CD14-positive monocyte (primary cell): Measurements from ENCODE around the gene FAM13A. TPM values are rescaled to one million over a fixed set of nuclear protein-coding genes. Genes with fewer than 3 reads are reported as not detected.

ENCODE experiments used
- DNase-seq, 3 donors: peaks; one replicate each; pipeline ENCODE4 v3.0.0-alpha.2; 2011 to 2022
- H2AFZ ChIP-seq: 2 replicates; pipeline ENCODE4 v1.6.0; 2012; ENCODE audit warnings: mild to moderate bottlenecking, low read depth, low read length, inconsistent platforms; ENCODE audit not compliant: insufficient read depth, poor library complexity, severe bottlenecking
- H3K27ac ChIP-seq, 2 donors: 1 replicate in 1 of 2; 2 replicates in 1 of 2; pipeline ENCODE4 v1.5.1; 2012 to 2013; ENCODE audit warnings: low read length in 2 of 2, control low read depth in 1 of 2, inconsistent platforms in 1 of 2, low read depth in 1 of 2, mild to moderate bottlenecking in 1 of 2
- H3K27me3 ChIP-seq, 2 donors: one replicate each; pipeline versions ENCODE4 v1.6.0 to v1.6.1; 2011 to 2013; ENCODE audit warnings: low read length in 2 of 2; ENCODE audit not compliant: control insufficient read depth in 2 of 2, insufficient read depth in 2 of 2
- H3K36me3 ChIP-seq, 2 donors: replicated peaks in 1 of 2; 1 replicate in 1 of 2; 2 replicates in 1 of 2; pipeline versions ENCODE4 v1.5.1 to v1.6.1; 2012 to 2013; ENCODE audit warnings: low read length in 2 of 2, control low read depth in 1 of 2, inconsistent platforms in 1 of 2, mild to moderate bottlenecking in 1 of 2; ENCODE audit not compliant: insufficient read depth in 2 of 2, control insufficient read depth in 1 of 2
- H3K4me1 ChIP-seq, 2 donors: 1 replicate in 1 of 2; 2 replicates in 1 of 2; pipeline versions ENCODE4 v1.5.1 to v1.6.1; 2012 to 2013; ENCODE audit warnings: low read length in 2 of 2, control low read depth in 1 of 2, inconsistent platforms in 1 of 2, mild to moderate bottlenecking in 1 of 2, moderate library complexity in 1 of 2; ENCODE audit not compliant: insufficient read depth in 2 of 2, control insufficient read depth in 1 of 2
- H3K4me2 ChIP-seq: replicated peaks from 2 replicates; pipeline ENCODE3; 2012; ENCODE audit warnings: low read length, moderate library complexity, mild to moderate bottlenecking; ENCODE audit not compliant: poor library complexity, severe bottlenecking; ENCODE audit errors: extremely low read depth
- H3K4me3 ChIP-seq, 3 experiments: fragments of 200-600 bp in 1 of 3; sonication (generic) in 1 of 3; replicated peaks in 1 of 3; 1 replicate in 2 of 3; 2 replicates in 1 of 3; pipeline ENCODE4 v1.5.1; 2011 to 2013; ENCODE audit warnings: low read length in 3 of 3, mild to moderate bottlenecking in 3 of 3, control low read depth in 2 of 3, low read depth in 2 of 3, inconsistent platforms in 1 of 3, moderate library complexity in 1 of 3
- H3K79me2 ChIP-seq: 2 replicates; pipeline ENCODE4 v1.6.0; 2012; ENCODE audit warnings: mild to moderate bottlenecking, control low read depth, inconsistent platforms, low read length, moderate library complexity; ENCODE audit not compliant: insufficient read depth
- H3K9ac ChIP-seq: 2 replicates; pipeline ENCODE4 v1.6.0; 2017; ENCODE audit warnings: low read length, mild to moderate bottlenecking; ENCODE audit not compliant: insufficient read depth, poor library complexity, severe bottlenecking
- H3K9me3 ChIP-seq, 2 donors: replicated peaks in 1 of 2; 1 replicate in 1 of 2; 2 replicates in 1 of 2; pipeline versions ENCODE4 v1.5.1 to v1.6.1; 2012 to 2013; ENCODE audit warnings: low read length in 2 of 2, control low read depth in 1 of 2; ENCODE audit not compliant: control insufficient read depth in 1 of 2, insufficient read depth in 1 of 2
- H4K20me1 ChIP-seq: 2 replicates; pipeline ENCODE4 v1.6.0; 2012; ENCODE audit warnings: mild to moderate bottlenecking, low read length, control low read depth, moderate library complexity; ENCODE audit not compliant: insufficient read depth
- H3K27ac Mint-ChIP-seq, 7 donors: one replicate each; pipeline ENCODE4 v1.8.0; 2020; ENCODE audit warnings: mild to moderate bottlenecking in 7 of 7, mixed read lengths in 7 of 7, moderate library complexity in 6 of 7, inconsistent platforms in 2 of 7
- H3K27me3 Mint-ChIP-seq, 3 donors: one replicate each; pipeline ENCODE4 v1.8.0; 2021 to 2022; ENCODE audit warnings: low read depth in 3 of 3, mild to moderate bottlenecking in 3 of 3, mixed read lengths in 3 of 3, moderate library complexity in 3 of 3, inconsistent platforms in 1 of 3
- H3K36me3 Mint-ChIP-seq, 2 donors: one replicate each; pipeline ENCODE4 v1.8.0; 2020; ENCODE audit warnings: mixed read lengths in 2 of 2, inconsistent platforms in 1 of 2, mild to moderate bottlenecking in 1 of 2
- H3K4me1 Mint-ChIP-seq: one replicate; pipeline ENCODE4 v1.8.0; 2020; ENCODE audit warnings: mild to moderate bottlenecking, mixed read lengths
- H3K4me3 Mint-ChIP-seq, 2 donors: one replicate each; pipeline ENCODE4 v1.8.0; 2020; ENCODE audit warnings: mild to moderate bottlenecking in 2 of 2, mixed read lengths in 2 of 2, moderate library complexity in 1 of 2
- H3K9me3 Mint-ChIP-seq, 7 donors: one replicate each; pipeline ENCODE4 v1.8.0; 2020 to 2022; ENCODE audit warnings: mixed read lengths in 7 of 7, mild to moderate bottlenecking in 6 of 7, moderate library complexity in 6 of 7, inconsistent platforms in 2 of 7
- WGBS: methylation state at CpG from one replicate; pipeline ENCODE4 v1.1.5; 2013; ENCODE audit warnings: missing lambda C conversion rate; ENCODE audit not compliant: insufficient coverage; 5-methylcytosine and 5-hydroxymethylcytosine counted together
- intact Hi-C, 2 donors: fragments of 100-400 bp; cut with micrococcal nuclease; formaldehyde crosslinking; loops; one replicate each; pipeline versions ENCODE4 v1.15.0 to v1.15.1; 2023
- polyA plus RNA-seq, 3 donors: library from polyadenylated mRNA; depleted of rRNA in 1 of 3; unstranded in 2 of 3; stranded (reverse) in 1 of 3; fragments of 300-500 nt in 2 of 3; fragments of >200 nt in 1 of 3; fragmentation: Illumina TruSeq in 2 of 3; gene quantifications; 1 replicate in 2 of 3; 2 replicates in 1 of 3; pipeline ENCODE4 v1.2.3, GENCODE V29; 2012 to 2021
- TF ChIP-seq, protein P1 (sequence below): fragments of 200-600 bp; IDR thresholded peaks from one replicate; pipeline ENCODE4 v1.8.0; 2022; ENCODE audit warnings: antibody characterized with exemption, mild to moderate bottlenecking

The FAM13A gene
- polyA plus RNA-seq, 3 donors, result 5.3 to 20.0 (median 6.5) TPM

DNA sequence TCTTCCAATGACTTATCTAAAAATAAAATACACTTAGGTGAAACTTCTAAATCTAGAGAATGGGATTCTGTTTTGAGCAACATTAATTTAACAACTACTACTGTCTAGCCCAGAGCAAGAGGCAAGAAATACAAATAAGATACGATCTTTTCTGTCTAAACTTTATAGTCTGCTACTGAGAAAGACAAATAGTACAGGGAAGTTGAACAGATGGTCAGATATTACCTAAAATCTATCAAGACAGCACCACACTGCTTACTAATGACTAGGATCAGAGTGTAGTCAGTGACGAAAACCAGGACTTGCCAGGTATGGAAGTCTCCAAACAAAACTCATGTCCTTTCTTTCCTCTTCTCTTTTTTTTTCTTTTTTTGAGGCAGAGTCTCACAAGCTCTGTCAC, 7.1 kb downstream of the FAM13A start:
- Histone ChIP-seq H3K4me2 (no peak overlapping the region), H2AFZ (no peak overlapping the region), H3K4me1 (no peaks in the 10 kb centered on the region), H3K9ac (no peak overlapping the region), H3K36me3 (no peaks in the 10 kb centered on the region), H3K79me2 (no peaks in the 10 kb centered on the region), H3K4me3 (no peak overlapping the region), H3K9me3 (no peaks in the 10 kb centered on the region), H3K27me3 (no peaks in the 10 kb centered on the region), H3K27ac (no peak overlapping the region), H4K20me1 (no peaks in the 10 kb centered on the region)
- Mint-ChIP-seq H3K4me1 (peaks cover 15% of the 10 kb centered on the region), H3K27ac (no peak overlapping the region), H3K36me3 (no peaks in the 10 kb centered on the region), H3K27me3 (peaks cover 0 to 1% (median 0%) of the 10 kb centered on the region in 3 donors), H3K9me3 (peaks cover 0 to 10% (median 4%) of the 10 kb centered on the region in 7 donors), H3K4me3 (no peak overlapping the region)
- TF ChIP-seq, protein P1, sequence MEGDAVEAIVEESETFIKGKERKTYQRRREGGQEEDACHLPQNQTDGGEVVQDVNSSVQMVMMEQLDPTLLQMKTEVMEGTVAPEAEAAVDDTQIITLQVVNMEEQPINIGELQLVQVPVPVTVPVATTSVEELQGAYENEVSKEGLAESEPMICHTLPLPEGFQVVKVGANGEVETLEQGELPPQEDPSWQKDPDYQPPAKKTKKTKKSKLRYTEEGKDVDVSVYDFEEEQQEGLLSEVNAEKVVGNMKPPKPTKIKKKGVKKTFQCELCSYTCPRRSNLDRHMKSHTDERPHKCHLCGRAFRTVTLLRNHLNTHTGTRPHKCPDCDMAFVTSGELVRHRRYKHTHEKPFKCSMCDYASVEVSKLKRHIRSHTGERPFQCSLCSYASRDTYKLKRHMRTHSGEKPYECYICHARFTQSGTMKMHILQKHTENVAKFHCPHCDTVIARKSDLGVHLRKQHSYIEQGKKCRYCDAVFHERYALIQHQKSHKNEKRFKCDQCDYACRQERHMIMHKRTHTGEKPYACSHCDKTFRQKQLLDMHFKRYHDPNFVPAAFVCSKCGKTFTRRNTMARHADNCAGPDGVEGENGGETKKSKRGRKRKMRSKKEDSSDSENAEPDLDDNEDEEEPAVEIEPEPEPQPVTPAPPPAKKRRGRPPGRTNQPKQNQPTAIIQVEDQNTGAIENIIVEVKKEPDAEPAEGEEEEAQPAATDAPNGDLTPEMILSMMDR, result no peak
- WGBS, result no CpG with 5 or more reads among the region's 2 CpGs
- DNase-seq, result no peak
- intact Hi-C loops, result no loop called here

DNA sequence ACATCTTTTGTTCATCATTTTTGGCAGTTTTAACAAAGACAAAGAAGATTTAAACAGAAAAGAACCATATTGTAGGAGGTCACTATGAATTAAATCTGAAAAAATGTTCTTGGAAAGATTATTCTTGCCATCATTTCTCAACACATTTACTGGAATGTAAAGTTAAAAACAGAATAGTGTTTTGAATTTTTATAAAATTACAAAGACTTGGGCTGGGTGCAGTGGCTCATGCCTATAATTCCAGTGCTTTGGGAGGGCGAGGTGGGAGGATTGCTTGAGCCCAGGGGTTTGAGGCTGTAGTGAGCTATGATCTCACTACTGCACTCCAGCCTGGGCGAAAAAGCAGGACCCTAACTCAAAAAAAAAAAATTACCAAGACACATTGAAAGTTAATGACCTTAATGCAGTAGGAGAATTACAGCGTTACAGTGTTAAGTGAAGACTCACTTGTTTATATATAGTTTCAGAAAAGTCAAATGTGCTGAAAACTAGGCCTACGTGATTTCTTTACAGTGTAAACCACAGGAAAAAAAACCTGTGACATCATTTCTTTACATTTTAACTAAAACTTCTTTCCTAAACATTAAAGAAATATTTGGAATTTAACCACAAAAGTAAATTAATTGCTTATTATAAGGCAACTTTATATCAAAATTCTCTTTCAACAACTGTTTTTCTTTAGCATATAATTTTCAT, 7.9 kb downstream of the FAM13A start:
- Histone ChIP-seq H3K79me2 (no peaks in the 10 kb centered on the region), H3K4me2 (no peak overlapping the region), H4K20me1 (no peaks in the 10 kb centered on the region), H3K4me3 (no peak overlapping the region), H3K9me3 (no peaks in the 10 kb centered on the region), H2AFZ (no peak overlapping the region), H3K27me3 (no peaks in the 10 kb centered on the region), H3K27ac (no peak overlapping the region), H3K36me3 (no peaks in the 10 kb centered on the region), H3K4me1 (no peaks in the 10 kb centered on the region), H3K9ac (no peak overlapping the region)
- WGBS, result no CpG with 5 or more reads among the region's 4 CpGs
- intact Hi-C loops, result no loop called here
- H3K4me1 Mint-ChIP-seq, result peaks cover 12% of the 10 kb centered on the region
- DNase-seq, result no peak
- no peak overlapping the region for H3K27ac Mint-ChIP-seq
- no peak overlapping the region for H3K4me3 Mint-ChIP-seq
- TF ChIP-seq, protein P1, result no peak
- peaks cover 0 to 1% (median 0%) of the 10 kb centered on the region in 3 donors for H3K27me3 Mint-ChIP-seq
- H3K9me3 Mint-ChIP-seq, result peaks cover 0 to 12% (median 4%) of the 10 kb centered on the region in 7 donors
- H3K36me3 Mint-ChIP-seq, result no peaks in the 10 kb centered on the region
